K562 (cell line): ENCODE data around the gene OXLD1. TPM values are rescaled to one million over a fixed set of nuclear protein-coding genes. Genes with fewer than 3 reads are reported as not detected.

Source experiments
- C11orf30 ChIP-seq: fragments of 450-650 bp; IDR thresholded peaks from 2 replicates; pipeline ENCODE4 v1.6.1; 2016; ENCODE audit warnings: low read depth, mild to moderate bottlenecking
- CHD2 ChIP-seq: IDR thresholded peaks from 2 replicates; pipeline ENCODE4 v1.6.1; 2011; ENCODE audit warnings: low read depth, low read length
- CXXC5 ChIP-seq: fragments of 250-450 bp; sonication (Bioruptor Pico); IDR thresholded peaks from 2 replicates; pipeline ENCODE4 v1.8.0; 2022; ENCODE audit warnings: inconsistent platforms, mild to moderate bottlenecking, moderate library complexity
- EGR1 ChIP-seq: fragments of 450-650 bp; conservative IDR thresholded peaks from 2 replicates; pipeline ENCODE4 v1.6.1; 2017; ENCODE audit warnings: mild to moderate bottlenecking
- EP400 ChIP-seq: fragments of 450-650 bp; IDR thresholded peaks from 2 replicates; pipeline ENCODE4 v1.6.1; 2017; ENCODE audit warnings: antibody characterized with exemption, mild to moderate bottlenecking, moderate library complexity
- ESRRA ChIP-seq: fragments of 450-650 bp; IDR thresholded peaks from 2 replicates; pipeline ENCODE4 v1.6.1; 2014; ENCODE audit warnings: low read depth, mild to moderate bottlenecking, moderate library complexity, borderline replicate concordance
- GATA2 ChIP-seq: sonication (generic); formaldehyde crosslinking; IDR thresholded peaks from 2 replicates; pipeline ENCODE4 v1.4.0; 2020; ENCODE audit warnings: mild to moderate bottlenecking, missing genetic modification reagents
- HCFC1 ChIP-seq: IDR thresholded peaks from 2 replicates; pipeline ENCODE4 v1.6.1; 2012; ENCODE audit warnings: low read depth, low read length, improper control_type of control experiment
- KAT8 ChIP-seq: fragments of 450-650 bp; IDR thresholded peaks from 2 replicates; pipeline ENCODE4 v1.6.1; 2016; ENCODE audit warnings: low read depth, mild to moderate bottlenecking
- KLF6 ChIP-seq: fragments of 250-450 bp; sonication (Bioruptor Pico); IDR thresholded peaks from 2 replicates; pipeline ENCODE4 v1.4.0; 2020; ENCODE audit warnings: mild to moderate bottlenecking, moderate library complexity, borderline replicate concordance
- NONO ChIP-seq, 2 experiments: fragments of 200-400 bp in 1 of 2; fragments of 450-650 bp in 1 of 2; formaldehyde crosslinking in 1 of 2; IDR thresholded peaks; 2 replicates each; pipeline ENCODE4 v1.6.1; 2017; ENCODE audit warnings: low read depth in 2 of 2, mild to moderate bottlenecking in 2 of 2, moderate library complexity in 2 of 2, low read length in 1 of 2
- NR2C2 ChIP-seq, 2 experiments: fragments of 200-800 bp in 1 of 2; sonication (Bioruptor generic) in 1 of 2; sonication (generic) in 1 of 2; formaldehyde crosslinking in 1 of 2; IDR thresholded peaks; 2 replicates each; pipeline versions ENCODE4 v1.6.1 to v1.8.0; 2016 to 2022; ENCODE audit warnings: mild to moderate bottlenecking in 1 of 2, missing compliant biosample characterization in 1 of 2, missing genetic modification characterization in 1 of 2, missing genetic modification reagents in 1 of 2
- PCBP1 ChIP-seq: fragments of 200-400 bp; formaldehyde crosslinking; IDR thresholded peaks from 2 replicates; pipeline ENCODE4 v1.6.1; 2018; ENCODE audit warnings: mild to moderate bottlenecking, low read depth, low read length; ENCODE audit not compliant: poor library complexity, severe bottlenecking
- PHB2 ChIP-seq: fragments of 450-650 bp; IDR thresholded peaks from 2 replicates; pipeline ENCODE4 v1.6.1; 2017; ENCODE audit warnings: low read depth
- POLR2A ChIP-seq: fragments of 450-650 bp; conservative IDR thresholded peaks from 2 replicates; pipeline ENCODE4 v1.6.1; 2016
- TCF7L2 ChIP-seq: fragments of 150-350 bp; IDR thresholded peaks from 2 replicates; pipeline ENCODE4 v1.6.1; 2016; ENCODE audit warnings: low read depth, mild to moderate bottlenecking, low read length, moderate library complexity
- ZNF121 ChIP-seq: sonication (generic); formaldehyde crosslinking; conservative IDR thresholded peaks from 2 replicates; pipeline ENCODE4 v1.8.0; 2022; ENCODE audit warnings: missing genetic modification reagents
- ZNF165 ChIP-seq: fragments of 250-450 bp; sonication (Bioruptor Pico); IDR thresholded peaks from 2 replicates; pipeline ENCODE4 v1.4.0; 2020; ENCODE audit warnings: borderline replicate concordance
- ZNF24 ChIP-seq: fragments of 450-650 bp; IDR thresholded peaks from 2 replicates; pipeline ENCODE4 v1.6.1; 2016
- ZNF589 ChIP-seq: fragments of 200-800 bp; sonication (Bioruptor generic); IDR thresholded peaks from 2 replicates; pipeline ENCODE4 v1.6.1; 2016; ENCODE audit warnings: low read depth, missing genetic modification characterization, missing compliant biosample characterization
- ZNF695 ChIP-seq: fragments of 450-650 bp; formaldehyde crosslinking; IDR thresholded peaks from 2 replicates; pipeline ENCODE4 v1.4.0; 2020; ENCODE audit warnings: mild to moderate bottlenecking, moderate library complexity
- ZNF699 ChIP-seq: fragments of 250-450 bp; sonication (Bioruptor Pico); IDR thresholded peaks from 2 replicates; pipeline ENCODE4 v1.8.0; 2021; ENCODE audit warnings: mild to moderate bottlenecking, moderate library complexity; ENCODE audit not compliant: insufficient replicate concordance
- polyA plus RNA-seq, 8 experiments: library from polyadenylated mRNA; depleted of rRNA in 4 of 8; stranded (reverse) in 5 of 8; unstranded in 3 of 8; fragments of >200 nt; fragmentation: Nextera tagmentation in 2 of 8; fragmentation: Illumina TruSeq in 1 of 8; extraction: Ambion mirVana in 2 of 8; extraction: Trizol in 1 of 8; gene quantifications; 2 replicates each; pipeline versions ENCODE4 v1.2.1 to v1.2.3, GENCODE V29; 2011 to 2014; ENCODE audit warnings: inconsistent platforms in 1 of 8, missing spikeins in 1 of 8
- total RNA-seq, 7 experiments: library from RNA; depleted of rRNA in 6 of 7; stranded (reverse); fragments of >200 nt in 6 of 7; fragmentation: Illumina TruSeq in 2 of 7; extraction: Trizol in 2 of 7; gene quantifications; 2 replicates each; pipeline versions ENCODE4 v1.2.1 to v1.2.3, GENCODE V29; 2011 to 2021; ENCODE audit warnings: low replicate concordance in 1 of 7
- TF ChIP-seq, protein P1 (sequence below): sonication (generic); formaldehyde crosslinking; IDR thresholded peaks from 2 replicates; pipeline ENCODE4 v1.8.0; 2022; ENCODE audit warnings: mild to moderate bottlenecking, missing genetic modification reagents
- TF ChIP-seq, protein P2 (sequence below): IDR thresholded peaks from 3 replicates; pipeline ENCODE4 v1.6.1; 2011; ENCODE audit warnings: borderline replicate concordance, mild to moderate bottlenecking, moderate library complexity; ENCODE audit not compliant: insufficient read length; ENCODE audit errors: extremely low read depth
- TF ChIP-seq, protein P3 (sequence below): fragments of 250-450 bp; sonication (Bioruptor Pico); IDR thresholded peaks from 2 replicates; pipeline ENCODE4 v1.8.0; 2022; ENCODE audit warnings: moderate library complexity, mild to moderate bottlenecking, inconsistent platforms

The OXLD1 gene
- total and polyA plus RNA-seq, 9 of the 15 experiments (the other 6 are each of a cell fraction or from before 2014, with no cell fraction given), result 4.4 to 115 (median 29.3) TPM

DNA sequence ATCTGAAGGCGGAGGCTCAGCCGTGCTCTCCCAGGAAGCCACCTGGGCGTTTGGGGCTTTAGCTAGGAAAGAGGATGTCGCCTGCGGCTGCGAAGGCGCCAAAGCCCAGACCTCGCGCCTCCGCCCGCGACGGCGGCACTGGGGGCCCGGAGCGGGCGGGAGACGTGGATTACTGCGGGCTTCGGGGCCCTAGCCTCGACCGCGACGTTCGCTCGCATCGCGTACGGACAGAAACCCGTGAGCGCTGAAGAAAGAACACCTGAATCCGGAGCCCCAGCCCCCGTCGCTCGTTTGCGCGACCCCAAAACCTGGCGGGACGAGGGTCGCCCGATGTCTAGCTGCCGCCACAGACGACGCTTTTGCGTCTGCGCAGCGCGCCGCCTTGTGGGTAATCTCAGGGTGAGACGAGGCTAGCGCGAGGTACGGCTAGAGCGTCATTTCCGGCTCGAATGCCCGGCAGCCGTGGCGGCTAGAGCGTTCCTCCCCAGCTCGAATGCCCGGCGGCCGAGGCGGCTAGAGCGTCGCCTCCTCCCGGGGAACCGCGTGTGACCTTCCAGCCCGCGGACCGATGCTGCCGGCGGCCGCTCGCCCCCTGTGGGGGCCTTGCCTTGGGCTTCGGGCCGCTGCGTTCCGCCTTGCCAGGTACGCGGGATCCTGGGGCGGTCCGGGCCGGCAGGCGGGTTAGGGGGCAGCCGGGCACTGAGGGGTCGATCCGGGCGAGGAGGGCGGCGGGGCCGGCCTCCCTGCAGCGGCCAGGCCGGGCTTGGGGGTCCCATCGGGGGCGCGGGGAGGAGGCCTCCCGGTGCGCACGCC lies 36.7 kb upstream of the OXLD1 start, which contains the start of gene MRPL12 (continued):
- TF ChIP-seq HCFC1, result peak; percentile 81
- no peak for TF ChIP-seq ZNF699 (CRISPR knock-in tag)
- TF ChIP-seq NR2C2 (CRISPR knock-in tag; IDR thresholded peaks at IDR 0.05), result peak; percentile 86
- peak; percentile 90 for TF ChIP-seq NR2C2 (tag; IDR thresholded peaks at IDR 0.05)
- no peak for TF ChIP-seq KAT8
- TF ChIP-seq PHB2, result no peak
- TF ChIP-seq POLR2A, result peak; percentile 93
- TF ChIP-seq, protein P1, sequence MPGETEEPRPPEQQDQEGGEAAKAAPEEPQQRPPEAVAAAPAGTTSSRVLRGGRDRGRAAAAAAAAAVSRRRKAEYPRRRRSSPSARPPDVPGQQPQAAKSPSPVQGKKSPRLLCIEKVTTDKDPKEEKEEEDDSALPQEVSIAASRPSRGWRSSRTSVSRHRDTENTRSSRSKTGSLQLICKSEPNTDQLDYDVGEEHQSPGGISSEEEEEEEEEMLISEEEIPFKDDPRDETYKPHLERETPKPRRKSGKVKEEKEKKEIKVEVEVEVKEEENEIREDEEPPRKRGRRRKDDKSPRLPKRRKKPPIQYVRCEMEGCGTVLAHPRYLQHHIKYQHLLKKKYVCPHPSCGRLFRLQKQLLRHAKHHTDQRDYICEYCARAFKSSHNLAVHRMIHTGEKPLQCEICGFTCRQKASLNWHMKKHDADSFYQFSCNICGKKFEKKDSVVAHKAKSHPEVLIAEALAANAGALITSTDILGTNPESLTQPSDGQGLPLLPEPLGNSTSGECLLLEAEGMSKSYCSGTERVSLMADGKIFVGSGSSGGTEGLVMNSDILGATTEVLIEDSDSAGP (CRISPR knock-in tag), result no peak
- TF ChIP-seq KLF6 (CRISPR knock-in tag), result no peak
- TF ChIP-seq, protein P2, sequence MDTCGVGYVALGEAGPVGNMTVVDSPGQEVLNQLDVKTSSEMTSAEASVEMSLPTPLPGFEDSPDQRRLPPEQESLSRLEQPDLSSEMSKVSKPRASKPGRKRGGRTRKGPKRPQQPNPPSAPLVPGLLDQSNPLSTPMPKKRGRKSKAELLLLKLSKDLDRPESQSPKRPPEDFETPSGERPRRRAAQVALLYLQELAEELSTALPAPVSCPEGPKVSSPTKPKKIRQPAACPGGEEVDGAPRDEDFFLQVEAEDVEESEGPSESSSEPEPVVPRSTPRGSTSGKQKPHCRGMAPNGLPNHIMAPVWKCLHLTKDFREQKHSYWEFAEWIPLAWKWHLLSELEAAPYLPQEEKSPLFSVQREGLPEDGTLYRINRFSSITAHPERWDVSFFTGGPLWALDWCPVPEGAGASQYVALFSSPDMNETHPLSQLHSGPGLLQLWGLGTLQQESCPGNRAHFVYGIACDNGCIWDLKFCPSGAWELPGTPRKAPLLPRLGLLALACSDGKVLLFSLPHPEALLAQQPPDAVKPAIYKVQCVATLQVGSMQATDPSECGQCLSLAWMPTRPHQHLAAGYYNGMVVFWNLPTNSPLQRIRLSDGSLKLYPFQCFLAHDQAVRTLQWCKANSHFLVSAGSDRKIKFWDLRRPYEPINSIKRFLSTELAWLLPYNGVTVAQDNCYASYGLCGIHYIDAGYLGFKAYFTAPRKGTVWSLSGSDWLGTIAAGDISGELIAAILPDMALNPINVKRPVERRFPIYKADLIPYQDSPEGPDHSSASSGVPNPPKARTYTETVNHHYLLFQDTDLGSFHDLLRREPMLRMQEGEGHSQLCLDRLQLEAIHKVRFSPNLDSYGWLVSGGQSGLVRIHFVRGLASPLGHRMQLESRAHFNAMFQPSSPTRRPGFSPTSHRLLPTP, result no peak
- TF ChIP-seq EGR1, result no peak
- TF ChIP-seq GATA2 (CRISPR knock-in tag), result no peak
- TF ChIP-seq ZNF121, result no peak
- TF ChIP-seq NONO (IDR thresholded peaks at IDR 0.05; ENCODE audit: low read depth in 2 of 2, low read length in 1 of 2), result peak; percentile 74 to 87; a peak in 3 of 4 replicates
- peak; percentile 93 for TF ChIP-seq C11orf30
- TF ChIP-seq CXXC5 (CRISPR knock-in tag), result peak; percentile 88
- TF ChIP-seq ESRRA, result peak; percentile 97
- no peak for TF ChIP-seq ZNF24
- TF ChIP-seq ZNF589 (CRISPR knock-in tag), result peak; percentile 46; the same call in 1 of the 2 replicates
- TF ChIP-seq, protein P3, sequence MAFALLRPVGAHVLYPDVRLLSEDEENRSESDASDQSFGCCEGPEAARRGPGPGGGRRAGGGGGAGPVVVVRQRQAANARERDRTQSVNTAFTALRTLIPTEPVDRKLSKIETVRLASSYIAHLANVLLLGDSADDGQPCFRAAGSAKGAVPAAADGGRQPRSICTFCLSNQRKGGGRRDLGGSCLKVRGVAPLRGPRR (CRISPR knock-in tag), result no peak
- TF ChIP-seq ZNF165 (CRISPR knock-in tag), result peak; percentile 21; the same call in 1 of the 2 replicates
- no peak for TF ChIP-seq ZNF695 (CRISPR knock-in tag)
- TF ChIP-seq TCF7L2, result no peak
- TF ChIP-seq EP400, result peak; percentile 98
- peak; percentile 73 for TF ChIP-seq PCBP1
- TF ChIP-seq CHD2, result peak; percentile 94
